ENCODE results near the gene MYMK. TPM values are rescaled to one million over a fixed set of nuclear protein-coding genes. Genes with fewer than 3 reads are reported as not detected.
"Not testable (repeated sequence)": the region's sequence is repeated elsewhere in the genome, so short reads cannot be mapped to it uniquely, and the experiment has no call there.

MYMK gene, protein sequence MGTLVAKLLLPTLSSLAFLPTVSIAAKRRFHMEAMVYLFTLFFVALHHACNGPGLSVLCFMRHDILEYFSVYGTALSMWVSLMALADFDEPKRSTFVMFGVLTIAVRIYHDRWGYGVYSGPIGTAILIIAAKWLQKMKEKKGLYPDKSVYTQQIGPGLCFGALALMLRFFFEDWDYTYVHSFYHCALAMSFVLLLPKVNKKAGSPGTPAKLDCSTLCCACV
- not detected for total RNA-seq

DNA sequence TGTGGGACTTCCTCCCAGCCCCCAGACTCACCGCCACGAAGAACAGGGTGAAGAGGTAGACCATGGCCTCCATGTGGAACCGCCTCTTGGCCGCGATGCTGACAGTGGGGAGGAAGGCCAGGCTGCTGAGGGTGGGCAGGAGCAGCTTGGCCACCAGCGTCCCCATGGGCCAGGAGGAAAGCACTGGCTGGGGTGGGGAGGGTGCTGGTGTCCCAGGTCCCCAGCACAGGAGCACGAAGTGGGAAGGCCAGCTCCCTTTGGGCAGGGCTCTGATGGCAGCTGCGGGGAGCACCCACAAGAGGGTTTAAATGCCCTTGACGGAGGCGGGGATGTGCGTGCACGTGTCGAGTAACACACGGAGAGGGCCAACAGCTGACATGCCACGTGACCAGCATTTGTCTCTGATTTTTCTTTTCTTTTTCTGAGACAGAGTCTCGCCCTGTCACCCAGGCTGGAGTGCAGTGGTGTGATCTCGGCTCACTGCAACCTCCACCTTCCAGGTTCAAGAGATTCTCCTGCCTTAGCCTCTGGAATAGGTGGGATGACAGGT, at the start of gene MYMK:
MYMK (minus strand) TSS at position 281 of the 550 bp plus-strand sequence; CDS start at position 166, 115 bp downstream.
- CTCF ChIA-PET = no interaction called here
- POLR2A ChIA-PET = no interaction called here

DNA sequence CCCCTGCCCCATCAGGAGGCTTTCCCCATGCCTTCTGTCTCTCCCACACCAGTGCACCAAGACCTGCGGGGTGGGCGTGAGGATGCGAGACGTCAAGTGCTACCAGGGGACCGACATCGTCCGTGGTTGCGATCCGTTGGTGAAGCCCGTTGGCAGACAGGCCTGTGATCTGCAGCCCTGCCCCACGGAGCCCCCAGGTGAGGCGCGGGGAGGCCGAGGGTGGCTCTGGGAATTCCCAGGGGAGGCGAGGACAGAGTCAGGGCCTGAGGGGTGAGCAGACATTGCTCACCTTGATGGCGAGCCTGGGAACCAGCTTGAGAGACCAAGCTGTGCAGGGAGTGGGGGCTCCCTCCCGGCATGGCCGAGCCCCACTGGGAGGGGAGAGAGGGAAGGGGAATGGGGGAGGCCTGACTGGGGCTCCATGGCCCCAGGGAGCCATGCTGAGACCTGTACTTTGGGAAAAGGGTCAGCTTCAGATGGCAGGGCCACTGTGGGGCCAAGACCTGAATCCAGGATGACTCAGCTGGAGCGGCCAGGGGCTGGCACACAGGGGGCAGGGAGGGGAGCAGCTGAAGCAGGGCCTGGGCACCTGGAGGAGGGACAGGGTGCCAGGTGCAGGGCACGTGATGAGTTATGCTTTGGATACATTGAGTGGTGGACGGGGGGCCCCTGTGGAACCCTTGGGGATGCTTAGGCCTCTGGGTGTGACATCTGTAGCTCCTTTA, 49.2 kb upstream of the MYMK start:
- ChIA-PET POLR2A (no interaction called here), CTCF (no interaction called here)

GRCh38 chr9:133572821-133573361, 48.1 kb upstream of the MYMK start:
- ChIA-PET POLR2A (no interaction called here), CTCF (no interaction called here)

- CTCF ChIA-PET = no interaction called here
- POLR2A ChIA-PET = no interaction called here
Observed at GRCh38 chr9:133571896-133572595, 47.3 kb upstream of the MYMK start.

- ChIA-PET POLR2A (no interaction called here), CTCF (interaction anchor here (0.6 kb wide), 1 partner anchor 1136 kb away, joined by 3 read pairs; no protein-coding TSS in a partner anchor)
Observed at GRCh38 chr9:133571391-133571890, 46.7 kb upstream of the MYMK start.

GRCh38 chr9:133570691-133571080, 45.9 kb upstream of the MYMK start:
- CTCF ChIA-PET = no interaction called here
- POLR2A ChIA-PET = no interaction called here

- ChIA-PET POLR2A (no interaction called here), CTCF (no interaction called here)
Observed at GRCh38 chr9:133569891-133570690, 45.3 kb upstream of the MYMK start.

- ChIA-PET POLR2A (no interaction called here), CTCF (no interaction called here)
Observed at GRCh38 chr9:133569121-133569785, 44.5 kb upstream of the MYMK start.

GRCh38 chr9:133568186-133568585, 43.4 kb upstream of the MYMK start:
- ChIA-PET POLR2A (no interaction called here), CTCF (no interaction called here)

- POLR2A ChIA-PET = no interaction called here
- CTCF ChIA-PET = no interaction called here
Observed at GRCh38 chr9:133566817-133567216, 42.1 kb upstream of the MYMK start.

GRCh38 chr9:133566382-133566781, 41.6 kb upstream of the MYMK start:
- ChIA-PET CTCF (interaction anchor here (0.7 kb wide), 1 partner anchor 41 kb away, joined by 3 read pairs; no protein-coding TSS in a partner anchor), POLR2A (no interaction called here)

GRCh38 chr9:133564451-133565116, 39.8 kb upstream of the MYMK start:
- CTCF ChIA-PET = no interaction called here

DNA sequence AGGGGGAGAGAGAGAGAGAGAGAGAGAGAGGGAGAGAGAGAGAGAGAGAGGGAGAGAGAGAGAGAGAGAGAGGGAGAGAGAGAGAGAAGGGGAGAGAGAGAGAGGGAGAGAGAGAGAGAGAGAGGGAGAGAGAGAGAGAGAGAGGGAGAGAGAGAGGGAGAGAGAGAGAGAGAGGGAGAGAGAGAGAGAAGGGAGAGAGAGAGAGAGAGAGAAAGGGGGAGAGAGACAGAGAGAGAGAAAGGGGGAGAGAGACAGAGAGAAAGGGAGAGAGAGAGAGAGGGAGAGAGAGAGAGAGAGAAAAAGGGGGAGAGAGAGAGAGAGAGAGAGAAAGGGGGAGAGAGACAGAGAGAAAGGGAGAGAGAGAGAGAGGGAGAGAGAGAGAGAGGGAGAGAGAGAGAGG, 39.1 kb upstream of the MYMK start:
- POLR2A ChIA-PET, CTCF ChIA-PET: not testable (repeated sequence)

More at GRCh38 chr9:133564451-133565116, 39.8 kb upstream of the MYMK start:
- POLR2A ChIA-PET = no interaction called here

- CTCF ChIA-PET = no interaction called here
- POLR2A ChIA-PET = no interaction called here
Observed at GRCh38 chr9:133563291-133563796, 38.6 kb upstream of the MYMK start.

DNA sequence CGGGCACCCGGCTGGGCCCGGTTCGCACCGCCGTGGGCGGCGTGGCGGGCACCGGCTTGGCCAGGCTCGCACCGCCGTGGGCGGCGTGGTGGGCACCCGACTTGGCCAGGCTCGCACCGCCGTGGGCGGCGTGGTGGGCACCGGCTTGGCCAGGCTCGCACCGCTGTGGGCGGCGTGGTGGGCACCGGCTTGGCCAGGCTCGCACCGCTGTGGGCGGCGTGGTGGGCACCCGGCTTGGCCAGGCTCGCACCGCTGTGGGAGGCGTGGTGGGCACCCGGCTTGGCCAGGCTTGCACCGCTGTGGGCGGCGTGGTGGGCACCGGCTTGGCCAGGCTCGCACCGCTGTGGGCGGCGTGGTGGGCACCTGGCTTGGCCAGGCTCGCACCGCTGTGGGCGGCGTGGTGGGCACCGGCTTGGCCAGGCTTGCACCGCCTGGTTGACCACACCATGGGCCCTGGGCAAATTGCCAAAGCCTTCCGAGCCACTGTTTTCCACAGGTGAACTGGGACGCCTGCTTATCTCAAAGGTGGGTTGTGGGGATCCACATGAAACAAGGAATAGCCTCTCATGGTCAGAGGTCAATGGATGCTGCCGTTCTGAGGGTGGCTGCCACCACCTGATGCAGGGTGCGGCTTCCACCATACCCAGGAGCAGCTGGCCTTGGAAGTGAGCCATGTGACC, 38.0 kb upstream of the MYMK start:
- ChIA-PET POLR2A (no interaction called here), CTCF (no interaction called here)

DNA sequence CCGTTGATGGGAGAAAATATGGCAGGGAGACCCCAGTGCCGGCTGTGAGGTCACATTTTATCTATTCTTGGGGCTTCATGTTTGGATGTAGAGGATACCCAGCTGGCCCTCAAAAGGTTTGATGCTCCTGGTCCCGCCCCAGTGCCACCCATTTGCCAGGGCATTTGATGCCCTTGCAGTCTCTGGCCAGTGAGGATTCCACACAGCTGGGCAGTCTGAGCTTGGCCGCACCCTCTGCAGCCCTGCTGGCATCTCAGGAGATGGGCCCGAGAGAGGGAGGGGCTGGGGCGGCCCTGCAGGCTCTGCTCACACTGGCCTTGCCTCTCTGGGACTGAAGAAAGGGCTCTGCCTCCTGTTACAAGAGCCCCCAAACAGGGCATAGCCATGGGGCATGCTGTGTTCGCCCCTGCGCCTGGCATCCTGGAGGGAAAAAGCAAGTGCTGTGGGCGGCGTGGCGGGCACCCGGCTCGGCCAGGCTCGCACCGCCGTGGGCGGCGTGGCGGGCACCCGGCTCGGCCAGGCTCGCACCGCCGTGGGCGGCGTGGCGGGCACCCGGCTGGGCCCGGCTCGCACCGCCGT, 37.3 kb upstream of the MYMK start:
- ChIA-PET POLR2A (no interaction called here), CTCF (no interaction called here)

- POLR2A ChIA-PET = no interaction called here
- CTCF ChIA-PET = no interaction called here
Observed at GRCh38 chr9:133560944-133561343, 36.2 kb upstream of the MYMK start.

DNA sequence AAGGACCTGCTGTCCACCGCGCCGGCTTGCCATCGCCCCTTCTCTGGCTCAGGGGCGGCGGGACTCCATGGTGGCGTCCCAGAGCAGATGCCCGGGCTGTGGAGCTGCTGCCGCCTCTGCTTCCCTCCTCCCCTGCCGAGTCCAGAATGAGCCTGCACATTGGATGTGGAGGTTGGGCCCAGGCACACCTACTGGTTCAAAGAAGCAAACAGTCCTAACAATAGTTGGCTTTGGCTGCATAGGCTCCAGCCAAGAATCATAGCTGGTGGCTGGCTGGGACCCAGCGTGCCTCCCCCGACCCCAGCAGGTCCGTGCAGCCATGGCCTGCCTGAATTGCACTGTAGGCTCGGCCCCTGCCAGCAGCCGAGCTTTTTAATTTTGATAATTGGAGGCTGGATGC, 35.6 kb upstream of the MYMK start:
- ChIA-PET POLR2A (no interaction called here), CTCF (no interaction called here)

Data from activated CD8-positive, alpha-beta memory T cell treated with anti-CD3 and anti-CD28 coated beads for 36 hours (primary cell).